GM19238 (cell line): Measurements from ENCODE around the gene KDM1B.
"Not testable (repeated sequence)": the region's sequence is repeated elsewhere in the genome, so short reads cannot be mapped to it uniquely, and the experiment has no call there.

Source experiments
- DNase-seq: peaks from one replicate; pipeline ENCODE4 v3.0.0; 2011; ENCODE audit warnings: low spot score; ENCODE audit not compliant: insufficient read length

KDM1B gene

GRCh38 chr6:18151391-18151790 is 3.8 kb upstream of the KDM1B start:
- not testable (repeated sequence) for DNase-seq

- DNase-seq: no peak
Measured at GRCh38 chr6:18151801-18152200, 3.4 kb upstream of the KDM1B start.

GRCh38 chr6:18153311-18153703 is 1.9 kb upstream of the KDM1B start:
- no peak for DNase-seq

GRCh38 chr6:18154507-18155149 is 594 bp upstream of the KDM1B start, which contains the start of gene TPMT:
TPMT (minus strand) TSS chr6:18155077; CDS start chr6:18149127, 5,950 bp downstream.
- no peak for DNase-seq

GRCh38 chr6:18155864-18156421 is 721 bp downstream of the KDM1B start:
- peak; percentile 56 for DNase-seq

GRCh38 chr6:18160911-18161310 is 5.7 kb downstream of the KDM1B start:
- no peak for DNase-seq

- no peak for DNase-seq
Measured at GRCh38 chr6:18161431-18161830, 6.2 kb downstream of the KDM1B start.

GRCh38 chr6:18162401-18162800 is 7.2 kb downstream of the KDM1B start:
- DNase-seq: no peak

- no peak for DNase-seq
Measured at GRCh38 chr6:18165751-18166150, 10.5 kb downstream of the KDM1B start.

- no peak for DNase-seq
Measured at GRCh38 chr6:18166312-18167036, 11.3 kb downstream of the KDM1B start.

GRCh38 chr6:18168264-18168663 is 13.0 kb downstream of the KDM1B start:
- no peak for DNase-seq

GRCh38 chr6:18171871-18172270 is 16.6 kb downstream of the KDM1B start:
- DNase-seq: no peak

GRCh38 chr6:18176198-18176597 is 21.0 kb downstream of the KDM1B start:
- DNase-seq: not testable (repeated sequence)

GRCh38 chr6:18177286-18177965 is 22.2 kb downstream of the KDM1B start:
- DNase-seq: no peak

- DNase-seq: no peak
Measured at GRCh38 chr6:18178960-18179615, 23.9 kb downstream of the KDM1B start.

- no peak for DNase-seq
Measured at GRCh38 chr6:18179770-18180356, 24.6 kb downstream of the KDM1B start.

- DNase-seq: no peak
Measured at GRCh38 chr6:18182568-18182967, 27.3 kb downstream of the KDM1B start.

- no peak for DNase-seq
Measured at GRCh38 chr6:18183766-18184165, 28.5 kb downstream of the KDM1B start.

GRCh38 chr6:18185624-18186023 is 30.4 kb downstream of the KDM1B start:
- no peak for DNase-seq

GRCh38 chr6:18186033-18186432 is 30.8 kb downstream of the KDM1B start:
- no peak for DNase-seq
